ENCODE results near the gene TTLL10.

The TTLL10 gene

DNA sequence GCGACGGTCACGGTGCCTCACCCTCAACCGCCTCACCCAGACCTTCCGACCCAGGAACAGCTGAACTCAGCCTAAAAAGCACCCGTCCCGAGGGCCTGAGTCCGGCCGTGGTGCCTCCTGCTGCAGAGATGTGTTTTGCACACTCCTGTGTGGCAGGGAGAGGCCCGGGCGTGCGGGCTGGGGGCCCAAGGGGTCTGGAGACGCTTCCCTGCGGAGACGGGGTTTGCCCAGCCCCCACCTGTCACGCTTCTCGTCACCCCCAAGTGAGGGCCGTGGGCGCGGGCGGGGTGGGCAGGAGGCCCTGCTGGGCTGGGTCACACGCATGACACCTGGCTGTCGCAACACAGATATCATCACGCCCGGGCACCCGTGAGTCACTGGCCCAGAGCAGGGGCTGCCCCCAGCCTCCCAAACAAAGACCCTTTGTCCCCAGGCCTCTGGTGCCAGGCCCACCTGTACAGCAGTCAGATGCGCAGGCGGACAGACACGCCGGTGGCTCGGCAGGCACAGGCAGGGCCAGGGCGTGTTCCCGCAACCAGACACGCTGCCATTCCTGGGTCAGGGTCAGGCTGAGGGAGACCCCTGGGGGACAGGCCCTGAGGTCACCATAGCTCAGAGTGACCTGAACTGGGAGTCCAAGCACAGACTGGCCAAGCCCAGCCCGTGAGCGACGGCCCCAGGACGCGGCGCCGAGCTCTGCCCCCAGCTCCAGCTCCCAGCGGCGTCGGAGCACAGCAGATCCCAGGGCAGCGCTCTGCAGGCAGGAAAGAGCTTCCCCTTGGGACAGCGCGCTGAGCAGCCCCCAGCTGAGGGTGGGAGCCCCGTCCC, 64.4 kb downstream of the TTLL10 start:
- no peak for DNase-seq (ENCODE audit: low spot score)

GRCh38 chr1:1238702-1239178, 65.1 kb downstream of the TTLL10 start:
- no peak for DNase-seq (ENCODE audit: low spot score)

- no peak for DNase-seq (ENCODE audit: low spot score)
Measured at GRCh38 chr1:1239227-1239613, 65.5 kb downstream of the TTLL10 start.

GRCh38 chr1:1239614-1240347, 66.1 kb downstream of the TTLL10 start:
- DNase-seq (ENCODE audit: low spot score) = no peak

- no peak for DNase-seq (ENCODE audit: low spot score)
Measured at GRCh38 chr1:1240348-1240732, 66.7 kb downstream of the TTLL10 start.

GRCh38 chr1:1240822-1241587, 67.3 kb downstream of the TTLL10 start:
- peak; percentile 77 for DNase-seq (ENCODE audit: low spot score)

GRCh38 chr1:1241588-1242219, 68.0 kb downstream of the TTLL10 start:
- no peak for DNase-seq (ENCODE audit: low spot score)

GRCh38 chr1:1242461-1243265, 69.0 kb downstream of the TTLL10 start:
- DNase-seq (ENCODE audit: low spot score) = no peak

DNA sequence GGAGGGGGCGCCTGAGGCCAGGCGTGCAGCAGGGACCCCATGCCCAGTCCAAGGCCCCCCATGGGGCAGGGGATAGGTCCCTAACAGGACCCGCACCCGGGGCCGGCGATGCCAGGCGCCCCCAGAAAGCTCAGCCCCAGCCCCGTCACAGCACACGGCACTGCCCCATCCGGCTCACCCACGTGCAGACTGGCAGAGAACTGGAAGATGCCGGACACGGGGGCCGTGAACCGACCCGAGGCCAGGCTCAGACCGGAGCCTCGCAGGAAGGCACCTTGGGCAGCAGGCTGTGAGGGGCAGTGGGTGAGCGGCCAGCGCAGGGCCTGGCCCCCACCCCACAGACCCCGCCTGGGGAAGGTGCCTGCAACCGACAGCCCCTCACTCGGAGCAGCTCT, 69.6 kb downstream of the TTLL10 start:
- DNase-seq (ENCODE audit: low spot score) = no peak

GRCh38 chr1:1243807-1244191, 70.1 kb downstream of the TTLL10 start:
- DNase-seq (ENCODE audit: low spot score) = no peak

GRCh38 chr1:1244192-1244811, 70.6 kb downstream of the TTLL10 start:
- no peak for DNase-seq (ENCODE audit: low spot score)

DNA sequence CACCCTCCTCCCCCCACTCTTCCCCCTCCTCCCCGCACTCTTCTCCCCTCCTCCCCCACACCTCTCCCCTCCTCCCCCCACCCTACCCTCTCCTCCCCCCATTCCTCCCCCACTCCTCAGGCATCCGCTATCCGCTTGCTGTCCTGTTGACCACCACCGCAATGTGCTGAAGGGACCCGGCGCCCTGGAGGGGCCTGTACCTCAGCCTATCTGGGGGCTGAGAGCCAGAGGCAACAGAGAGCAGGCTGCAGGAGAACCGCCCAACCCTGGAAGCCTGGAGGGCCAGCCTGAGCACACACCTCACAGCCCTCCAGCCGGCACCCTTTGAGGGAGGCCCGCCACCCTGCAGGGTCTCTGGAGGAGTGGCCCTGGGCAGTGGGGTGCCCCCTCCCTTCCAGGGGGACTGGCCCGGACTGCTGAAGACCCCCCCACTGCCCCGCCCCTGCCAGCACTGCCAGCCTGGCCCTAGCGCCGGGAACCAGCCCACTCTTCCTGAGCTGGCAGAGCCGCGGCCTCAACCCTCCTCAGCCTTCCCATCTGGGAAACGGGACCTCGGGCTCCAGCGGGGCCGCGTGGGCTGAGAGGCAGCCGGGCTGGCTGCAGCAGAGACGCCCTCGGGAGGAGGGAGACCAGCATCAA, 71.6 kb downstream of the TTLL10 start:
- DNase-seq (ENCODE audit: low spot score) = no peak

GRCh38 chr1:1245817-1246576, 72.3 kb downstream of the TTLL10 start:
- DNase-seq (ENCODE audit: low spot score) = no peak

GRCh38 chr1:1246577-1247340, 73.1 kb downstream of the TTLL10 start, which contains the start of gene C1QTNF12:
Gene C1QTNF12 (minus strand): TSS chr1:1246722. CDS start chr1:1246690, 32 bp downstream.
- peak; percentile 45 for DNase-seq (ENCODE audit: low spot score)

DNA sequence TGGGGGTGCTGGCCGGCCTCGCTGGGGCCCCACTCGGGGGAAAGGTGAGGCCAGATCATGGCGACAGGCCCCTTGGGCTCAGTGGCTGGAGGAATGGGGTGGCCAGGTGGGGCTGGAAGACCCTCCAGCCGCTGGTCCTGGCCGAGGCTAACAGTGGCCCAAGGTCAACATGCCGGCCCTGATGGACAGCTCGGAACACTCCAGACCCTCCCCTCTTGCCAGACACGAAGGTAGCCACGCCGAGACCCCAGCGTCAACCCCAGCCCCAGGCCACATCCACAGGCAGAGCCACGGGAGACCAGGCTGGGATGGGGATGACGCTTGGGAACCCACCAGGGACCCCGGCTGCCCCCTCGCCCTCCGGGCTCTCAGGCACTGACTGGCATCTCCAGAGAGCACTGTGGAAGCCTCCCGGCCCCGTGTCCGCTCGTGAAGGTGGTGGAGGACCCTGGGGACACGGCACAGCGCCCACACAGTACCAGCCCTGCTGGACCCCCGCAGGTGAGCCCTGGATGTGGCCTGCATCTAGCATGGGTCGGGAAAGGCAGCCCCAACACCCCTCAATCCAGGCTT, 73.7 kb downstream of the TTLL10 start:
- no peak for DNase-seq (ENCODE audit: low spot score)
